Kidney (tissue), 14 donors: ENCODE results near the gene CTSW. TPM values are rescaled to one million over a fixed set of nuclear protein-coding genes. Genes with fewer than 3 reads are reported as not detected.

Source experiments
- DNase-seq, 5 donors: peaks; one replicate each; pipeline ENCODE4 v3.0.0-alpha.2; 2013 to 2020
- FAIRE-seq: peaks from 2 replicates; lab custom pipeline; 2012; peaks lifted over from hg19 to GRCh38; lab: Jason Lieb, UNC
- H3K27ac ChIP-seq, 2 donors: one replicate each; pipeline ENCODE4 v1.7.0; 2013; ENCODE audit warnings: low read depth in 2 of 2, low read length in 2 of 2, inconsistent platforms in 1 of 2
- H3K27me3 ChIP-seq: one replicate; pipeline ENCODE4 v1.7.1; 2013; ENCODE audit warnings: low read length, inconsistent platforms; ENCODE audit not compliant: control insufficient read depth, insufficient read depth
- H3K36me3 ChIP-seq, 3 donors: one replicate each; pipeline versions ENCODE4 v1.7.0 to v1.7.1; 2013; ENCODE audit warnings: low read length in 3 of 3, control low read depth in 1 of 3, inconsistent platforms in 1 of 3; ENCODE audit not compliant: insufficient read depth in 3 of 3, control insufficient read depth in 2 of 3
- H3K4me1 ChIP-seq, 3 donors: one replicate each; pipeline versions ENCODE4 v1.7.0 to v1.7.1; 2013; ENCODE audit warnings: low read length in 3 of 3, inconsistent platforms in 1 of 3, low read depth in 1 of 3; ENCODE audit not compliant: control insufficient read depth in 2 of 3, insufficient read depth in 2 of 3
- H3K4me3 ChIP-seq, 3 donors: one replicate each; pipeline versions ENCODE4 v1.7.0 to v1.8.1; 2013; ENCODE audit warnings: low read length in 3 of 3, control low read depth in 1 of 3, inconsistent platforms in 1 of 3
- H3K9ac ChIP-seq, 3 donors: one replicate each; pipeline versions ENCODE4 v1.7.0 to v1.7.1; 2013; ENCODE audit warnings: low read length in 3 of 3, control low read depth in 1 of 3, inconsistent platforms in 1 of 3
- H3K9me3 ChIP-seq, 3 donors: one replicate each; pipeline versions ENCODE4 v1.7.0 to v1.7.1; 2013; ENCODE audit warnings: low read length in 3 of 3, control low read depth in 1 of 3, inconsistent platforms in 1 of 3; ENCODE audit not compliant: control insufficient read depth in 2 of 3, insufficient read depth in 1 of 3
- CTCF ChIP-seq: IDR thresholded peaks from 3 replicates; pipeline ENCODE4 v1.5.1; 2012; ENCODE audit warnings: mild to moderate bottlenecking, moderate library complexity, borderline replicate concordance; ENCODE audit not compliant: insufficient read depth; ENCODE audit errors: extremely low read depth
- intact Hi-C: fragments of 100-400 bp; cut with DNase I; formaldehyde crosslinking; loops from one replicate; pipeline ENCODE4 v1.11.1; 2022
- polyA plus RNA-seq: library from polyadenylated mRNA; stranded (reverse); fragments of 350-450 nt; fragmentation: Illumina TruSeq; extraction: RNeasy Lipid Tissue Mini Kit (QIAGEN cat#74804); gene quantifications from one replicate; pipeline ENCODE4 v1.2.3, GENCODE V29; 2014; ENCODE audit warnings: low read depth, low replicate concordance; ENCODE audit not compliant: insufficient read depth
- total RNA-seq: library from RNA; stranded (reverse); fragmentation: NEBNext Ultra II Directional; extraction: Animal tissue kit (Norgen Biotek cat#: 25700); gene quantifications from one replicate; pipeline ENCODE4 v1.2.1, GENCODE V29; 2021
- donor health status: control.
- donor health status: control.
- donor health status: control.
- donor health status: control.
- donor health status: control.
- donor health status: DM: yes; HTN: yes; CAD: no.
- donor health status: Normal renal cell carcinoma (clear cell type).

Gene CTSW
- total and polyA plus RNA-seq, 2 donors from 2014 or later, result 1.3 to 3.9 TPM

GRCh38 chr11:65915821-65916251 lies 36.2 kb downstream of the CTSW start:
- peak in 1 of 5 donors; percentile 92 for DNase-seq
- no peak overlapping the region for H3K9ac ChIP-seq
- intact Hi-C loops, result no loop called here

GRCh38 chr11:65916391-65916790 lies 36.8 kb downstream of the CTSW start:
- DNase-seq (no peak), FAIRE-seq (no peak)
- H3K27me3 ChIP-seq, result no peaks in the 10 kb centered on the region
- intact Hi-C loops, result no loop called here
- H3K4me1 ChIP-seq, result peaks cover 0 to 44% (median 21%) of the 10 kb centered on the region in 3 donors
- no peak overlapping the region for H3K27ac ChIP-seq
- H3K9me3 ChIP-seq, result no peaks in the 10 kb centered on the region
- H3K9ac ChIP-seq, result no peak overlapping the region
- TF ChIP-seq CTCF, result no peak
- no peaks in the 10 kb centered on the region for H3K36me3 ChIP-seq
- H3K4me3 ChIP-seq, result no peak overlapping the region

More at GRCh38 chr11:65915821-65916251, 36.2 kb downstream of the CTSW start:
- FAIRE-seq, result no peak
- Histone ChIP-seq H3K27me3 (no peaks in the 10 kb centered on the region), H3K9me3 (no peaks in the 10 kb centered on the region), H3K4me3 (no peak overlapping the region), H3K4me1 (peaks cover 0 to 42% (median 20%) of the 10 kb centered on the region in 3 donors), H3K36me3 (no peaks in the 10 kb centered on the region), H3K27ac (peak overlapping the region; percentile 32 to 59)
- TF ChIP-seq CTCF, result no peak

GRCh38 chr11:65917077-65917433 lies 37.4 kb downstream of the CTSW start:
- no peaks in the 10 kb centered on the region for H3K27me3 ChIP-seq
- DNase-seq, result no peak
- H3K9me3 ChIP-seq, result no peaks in the 10 kb centered on the region
- peak overlapping the region in 1 of 3 donors; percentile 97 for H3K4me3 ChIP-seq
- TF ChIP-seq CTCF, result no peak
- H3K36me3 ChIP-seq, result no peaks in the 10 kb centered on the region
- intact Hi-C loops, result no loop called here
- no peak for FAIRE-seq
- peaks cover 0 to 38% (median 21%) of the 10 kb centered on the region in 3 donors for H3K4me1 ChIP-seq
- no peak overlapping the region for H3K27ac ChIP-seq
- peak overlapping the region in 1 of 3 donors; percentile 97 for H3K9ac ChIP-seq
